Sigmoid colon (tissue), 4 donors: ENCODE measurements around the gene PLCH1.

ENCODE experiments used
- CTCF ChIP-seq, 4 experiments: fragments of 450-650 bp in 3 of 4; fragments of 200-600 bp in 1 of 4; IDR thresholded peaks; one replicate each; pipeline ENCODE4 v1.5.1; 2016 to 2019; ENCODE audit warnings: antibody characterized with exemption in 4 of 4, mild to moderate bottlenecking in 3 of 4, moderate library complexity in 2 of 4
- EP300 ChIP-seq, 4 donors: sonication (generic); formaldehyde crosslinking; IDR thresholded peaks; one replicate each; pipeline ENCODE4 v1.6.1; 2017; ENCODE audit warnings: antibody characterized with exemption in 4 of 4
- POLR2A ChIP-seq, 2 donors: fragments of 450-650 bp; IDR thresholded peaks; one replicate each; pipeline ENCODE4 v1.6.1; 2016; ENCODE audit warnings: antibody characterized with exemption in 2 of 2, mild to moderate bottlenecking in 2 of 2, moderate library complexity in 2 of 2
- POLR2AphosphoS5 ChIP-seq, 4 donors: sonication (generic); formaldehyde crosslinking; IDR thresholded peaks; one replicate each; pipeline ENCODE4 v1.6.1; 2017; ENCODE audit warnings: antibody characterized with exemption in 4 of 4

GRCh38 chr3:155792532-155792931, 47.7 kb upstream of the PLCH1 start:
- no peak for TF ChIP-seq POLR2AphosphoS5 (IDR thresholded peaks at IDR 0.05)
- no peak for TF ChIP-seq CTCF (IDR thresholded peaks at IDR 0.05)
- TF ChIP-seq POLR2A (IDR thresholded peaks at IDR 0.05): no peak
- no peak for TF ChIP-seq EP300 (IDR thresholded peaks at IDR 0.05)
